HEK293 (cell line): Measurements from ENCODE around the gene PRRT2.

Source experiments
- HOXD13 ChIP-seq: sonication (generic); formaldehyde crosslinking; IDR thresholded peaks from 2 replicates; pipeline ENCODE4 v1.8.0; 2022; ENCODE audit warnings: missing genetic modification reagents, borderline replicate concordance
- KLF1 ChIP-seq: fragments of 450-650 bp; formaldehyde crosslinking; IDR thresholded peaks from 2 replicates; pipeline ENCODE4 v1.5.1; 2016; ENCODE audit warnings: missing biosample characterization, missing genetic modification characterization
- OVOL3 ChIP-seq: fragments of 450-650 bp; formaldehyde crosslinking; IDR thresholded peaks from 2 replicates; pipeline ENCODE4 v1.5.1; 2016; ENCODE audit warnings: missing biosample characterization, missing genetic modification characterization
- SP2 ChIP-seq: fragments of 450-650 bp; formaldehyde crosslinking; IDR thresholded peaks from 2 replicates; pipeline ENCODE4 v1.5.1; 2016; ENCODE audit warnings: missing biosample characterization, missing genetic modification characterization
- SP3 ChIP-seq: fragments of 450-650 bp; formaldehyde crosslinking; IDR thresholded peaks from 2 replicates; pipeline ENCODE4 v1.5.1; 2016; ENCODE audit warnings: missing biosample characterization, missing genetic modification characterization
- TRIM28 ChIP-seq: IDR thresholded peaks from 2 replicates; pipeline ENCODE4 v1.6.1; 2011; ENCODE audit warnings: low read length, control low read depth, borderline replicate concordance
- YY1 ChIP-seq: fragments of 450-650 bp; formaldehyde crosslinking; IDR thresholded peaks from 2 replicates; pipeline ENCODE4 v1.5.1; 2018; ENCODE audit warnings: missing biosample characterization, missing genetic modification characterization
- ZBTB17 ChIP-seq: fragments of 450-650 bp; formaldehyde crosslinking; IDR thresholded peaks from 2 replicates; pipeline ENCODE4 v1.5.1; 2016; ENCODE audit warnings: missing biosample characterization, missing genetic modification characterization
- ZFP41 ChIP-seq: fragments of 450-650 bp; formaldehyde crosslinking; IDR thresholded peaks from 2 replicates; pipeline ENCODE4 v1.5.1; 2016; ENCODE audit warnings: missing biosample characterization, missing genetic modification characterization, borderline replicate concordance
- ZNF146 ChIP-seq: fragments of 450-650 bp; formaldehyde crosslinking; IDR thresholded peaks from 2 replicates; pipeline ENCODE4 v1.5.1; 2016; ENCODE audit warnings: missing biosample characterization, missing genetic modification characterization
- ZNF221 ChIP-seq: fragments of 450-650 bp; formaldehyde crosslinking; IDR thresholded peaks from 2 replicates; pipeline ENCODE4 v1.5.1; 2017; ENCODE audit warnings: missing biosample characterization, missing genetic modification characterization, borderline replicate concordance
- ZNF266 ChIP-seq: fragments of 450-650 bp; formaldehyde crosslinking; IDR thresholded peaks from 2 replicates; pipeline ENCODE4 v1.5.1; 2016; ENCODE audit warnings: missing biosample characterization, missing genetic modification characterization, low read depth
- ZNF335 ChIP-seq: fragments of 450-650 bp; formaldehyde crosslinking; conservative IDR thresholded peaks from 2 replicates; pipeline ENCODE4 v1.5.1; 2016; ENCODE audit warnings: missing biosample characterization, missing genetic modification characterization
- ZNF341 ChIP-seq: fragments of 450-650 bp; formaldehyde crosslinking; IDR thresholded peaks from 2 replicates; pipeline ENCODE4; 2016; ENCODE audit warnings: low read depth, missing biosample characterization, missing genetic modification characterization
- ZNF571 ChIP-seq: fragments of 450-650 bp; formaldehyde crosslinking; IDR thresholded peaks from 2 replicates; pipeline ENCODE4 v1.5.0; 2017; ENCODE audit warnings: missing biosample characterization, missing genetic modification characterization
- ZNF785 ChIP-seq: fragments of 450-650 bp; formaldehyde crosslinking; IDR thresholded peaks from 2 replicates; pipeline ENCODE4 v1.5.1; 2016; ENCODE audit warnings: missing biosample characterization, missing genetic modification characterization
- ZNF792 ChIP-seq: fragments of 450-650 bp; formaldehyde crosslinking; IDR thresholded peaks from 2 replicates; pipeline ENCODE4 v1.5.1; 2016; ENCODE audit warnings: missing biosample characterization, missing genetic modification characterization
- TF ChIP-seq, protein P1 (sequence below): IDR thresholded peaks from 2 replicates; pipeline ENCODE4 v1.6.1; 2011; ENCODE audit warnings: mild to moderate bottlenecking, low read depth, low read length, borderline replicate concordance
- TF ChIP-seq, protein P2 (sequence below): fragments of 450-650 bp; formaldehyde crosslinking; IDR thresholded peaks from 2 replicates; pipeline ENCODE4 v1.5.1; 2016; ENCODE audit warnings: missing biosample characterization, missing genetic modification characterization
- TF ChIP-seq, protein P3 (sequence below): fragments of 450-650 bp; formaldehyde crosslinking; IDR thresholded peaks from 2 replicates; pipeline ENCODE4 v1.5.1; 2017; ENCODE audit warnings: missing biosample characterization, missing genetic modification characterization
- TF ChIP-seq, protein P4 (sequence below): fragments of 450-650 bp; formaldehyde crosslinking; IDR thresholded peaks from 2 replicates; pipeline ENCODE4 v1.5.1; 2016; ENCODE audit warnings: missing biosample characterization, missing genetic modification characterization

Gene PRRT2

GRCh38 chr16:29790183-29790948 is 21.6 kb upstream of the PRRT2 start, which contains the start of gene KIF22 (continued):
- TF ChIP-seq, protein P1, sequence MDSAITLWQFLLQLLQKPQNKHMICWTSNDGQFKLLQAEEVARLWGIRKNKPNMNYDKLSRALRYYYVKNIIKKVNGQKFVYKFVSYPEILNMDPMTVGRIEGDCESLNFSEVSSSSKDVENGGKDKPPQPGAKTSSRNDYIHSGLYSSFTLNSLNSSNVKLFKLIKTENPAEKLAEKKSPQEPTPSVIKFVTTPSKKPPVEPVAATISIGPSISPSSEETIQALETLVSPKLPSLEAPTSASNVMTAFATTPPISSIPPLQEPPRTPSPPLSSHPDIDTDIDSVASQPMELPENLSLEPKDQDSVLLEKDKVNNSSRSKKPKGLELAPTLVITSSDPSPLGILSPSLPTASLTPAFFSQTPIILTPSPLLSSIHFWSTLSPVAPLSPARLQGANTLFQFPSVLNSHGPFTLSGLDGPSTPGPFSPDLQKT = peak; percentile 28; the same call in 1 of the 2 replicates
- no peak for TF ChIP-seq ZNF785 (tag by site-specific recombination)
- TF ChIP-seq OVOL3 = no peak; the same call in 1 of the 2 replicates
- no peak for TF ChIP-seq ZNF266 (tag by site-specific recombination)
- peak; percentile 54 for TF ChIP-seq KLF1
- peak; percentile 98 for TF ChIP-seq SP2
- TF ChIP-seq ZFP41 (tag by site-specific recombination) = no peak
- TF ChIP-seq HOXD13 (CRISPR knock-in tag) = no peak; the same call in 1 of the 2 replicates
- TF ChIP-seq, protein P2, sequence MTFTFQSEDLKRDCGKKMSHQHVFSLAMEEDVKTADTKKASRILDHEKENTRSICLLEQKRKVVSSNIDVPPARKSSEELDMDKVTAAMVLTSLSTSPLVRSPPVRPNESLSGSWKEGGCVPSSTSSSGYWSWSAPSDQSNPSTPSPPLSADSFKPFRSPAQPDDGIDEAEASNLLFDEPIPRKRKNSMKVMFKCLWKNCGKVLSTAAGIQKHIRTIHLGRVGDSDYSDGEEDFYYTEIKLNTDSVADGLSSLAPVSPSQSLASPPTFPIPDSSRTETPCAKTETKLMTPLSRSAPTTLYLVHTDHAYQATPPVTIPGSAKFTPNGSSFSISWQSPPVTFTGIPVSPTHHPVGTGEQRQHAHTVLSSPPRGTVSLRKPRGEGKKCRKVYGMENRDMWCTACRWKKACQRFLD (tag by site-specific recombination) = no peak
- TF ChIP-seq ZNF335 (tag by site-specific recombination) = peak; percentile 61
- TF ChIP-seq ZNF571 = no peak
- no peak for TF ChIP-seq ZNF221 (tag by site-specific recombination)
- TF ChIP-seq, protein P3, sequence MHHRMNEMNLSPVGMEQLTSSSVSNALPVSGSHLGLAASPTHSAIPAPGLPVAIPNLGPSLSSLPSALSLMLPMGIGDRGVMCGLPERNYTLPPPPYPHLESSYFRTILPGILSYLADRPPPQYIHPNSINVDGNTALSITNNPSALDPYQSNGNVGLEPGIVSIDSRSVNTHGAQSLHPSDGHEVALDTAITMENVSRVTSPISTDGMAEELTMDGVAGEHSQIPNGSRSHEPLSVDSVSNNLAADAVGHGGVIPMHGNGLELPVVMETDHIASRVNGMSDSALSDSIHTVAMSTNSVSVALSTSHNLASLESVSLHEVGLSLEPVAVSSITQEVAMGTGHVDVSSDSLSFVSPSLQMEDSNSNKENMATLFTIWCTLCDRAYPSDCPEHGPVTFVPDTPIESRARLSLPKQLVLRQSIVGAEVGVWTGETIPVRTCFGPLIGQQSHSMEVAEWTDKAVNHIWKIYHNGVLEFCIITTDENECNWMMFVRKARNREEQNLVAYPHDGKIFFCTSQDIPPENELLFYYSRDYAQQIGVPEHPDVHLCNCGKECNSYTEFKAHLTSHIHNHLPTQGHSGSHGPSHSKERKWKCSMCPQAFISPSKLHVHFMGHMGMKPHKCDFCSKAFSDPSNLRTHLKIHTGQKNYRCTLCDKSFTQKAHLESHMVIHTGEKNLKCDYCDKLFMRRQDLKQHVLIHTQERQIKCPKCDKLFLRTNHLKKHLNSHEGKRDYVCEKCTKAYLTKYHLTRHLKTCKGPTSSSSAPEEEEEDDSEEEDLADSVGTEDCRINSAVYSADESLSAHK (tag by site-specific recombination) = peak; percentile 25; the same call in 1 of the 2 replicates
- peak; percentile 89 for TF ChIP-seq ZBTB17 (tag by site-specific recombination)
- TF ChIP-seq SP3 (tag by site-specific recombination) = peak; percentile 95
- TF ChIP-seq, protein P4, sequence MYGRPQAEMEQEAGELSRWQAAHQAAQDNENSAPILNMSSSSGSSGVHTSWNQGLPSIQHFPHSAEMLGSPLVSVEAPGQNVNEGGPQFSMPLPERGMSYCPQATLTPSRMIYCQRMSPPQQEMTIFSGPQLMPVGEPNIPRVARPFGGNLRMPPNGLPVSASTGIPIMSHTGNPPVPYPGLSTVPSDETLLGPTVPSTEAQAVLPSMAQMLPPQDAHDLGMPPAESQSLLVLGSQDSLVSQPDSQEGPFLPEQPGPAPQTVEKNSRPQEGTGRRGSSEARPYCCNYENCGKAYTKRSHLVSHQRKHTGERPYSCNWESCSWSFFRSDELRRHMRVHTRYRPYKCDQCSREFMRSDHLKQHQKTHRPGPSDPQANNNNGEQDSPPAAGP = peak; percentile 73
- no peak for TF ChIP-seq TRIM28
- 0 out of 2 replicates have a peak, but pooled peaks have one; percentile 40 for TF ChIP-seq ZNF341 (tag by site-specific recombination)
- no peak for TF ChIP-seq ZNF792 (tag by site-specific recombination)
- peak; percentile 97 for TF ChIP-seq YY1 (tag by site-specific recombination)
- 0 out of 2 replicates have a peak, but pooled peaks have one; percentile 54 for TF ChIP-seq ZNF146 (tag by site-specific recombination)
